HepG2 (cell line): ENCODE results near the gene UNC5B. TPM values are rescaled to one million over a fixed set of nuclear protein-coding genes. Genes with fewer than 3 reads are reported as not detected.

Experiments
- ASH2L ChIP-seq: fragments of 300-600, 200-600 bp; sonication (generic); IDR thresholded peaks from 2 replicates; pipeline ENCODE4 v1.7.0; 2017; ENCODE audit warnings: low read depth, mild to moderate bottlenecking, moderate library complexity, mixed read lengths, low read length; ENCODE audit not compliant: insufficient read length
- ATF4 ChIP-seq, 2 experiments: fragments of 450-650 bp in 1 of 2; sonication (generic) in 1 of 2; formaldehyde crosslinking; IDR thresholded peaks; 2 replicates each; pipeline versions ENCODE4 v1.5.0 to v1.8.0; 2020 to 2022; ENCODE audit warnings: mild to moderate bottlenecking in 1 of 2, missing genetic modification reagents in 1 of 2
- CREBL2 ChIP-seq: sonication (generic); formaldehyde crosslinking; IDR thresholded peaks from 2 replicates; pipeline ENCODE4 v1.8.1; 2023; ENCODE audit warnings: missing genetic modification reagents, mild to moderate bottlenecking, borderline replicate concordance
- CTCF ChIP-seq: sonication (generic); formaldehyde crosslinking; IDR thresholded peaks from 2 replicates; pipeline ENCODE4 v1.5.0; 2020; ENCODE audit warnings: mild to moderate bottlenecking, missing genetic modification reagents, moderate library complexity
- FOXM1 ChIP-seq: sonication (generic); formaldehyde crosslinking; IDR thresholded peaks from 2 replicates; pipeline ENCODE4 v1.5.0; 2020; ENCODE audit warnings: missing genetic modification reagents
- GRHL1 ChIP-seq: sonication (generic); formaldehyde crosslinking; conservative IDR thresholded peaks from 2 replicates; pipeline ENCODE4 v1.8.0; 2022; ENCODE audit warnings: missing genetic modification reagents
- HOXA9 ChIP-seq: sonication (generic); formaldehyde crosslinking; IDR thresholded peaks from 2 replicates; pipeline ENCODE4 v1.8.1; 2022; ENCODE audit warnings: missing genetic modification reagents, mild to moderate bottlenecking, moderate library complexity, borderline replicate concordance
- MAFK ChIP-seq, 2 experiments: IDR thresholded peaks in 1 of 2; conservative IDR thresholded peaks in 1 of 2; 2 replicates each; pipeline ENCODE4 v1.6.1; 2011; ENCODE audit warnings: improper control_type of control experiment in 2 of 2, low read length in 2 of 2
- MBNL3 ChIP-seq: fragments of 250-450 bp; sonication (Bioruptor Pico); conservative IDR thresholded peaks from 2 replicates; pipeline ENCODE4 v1.8.0; 2022; ENCODE audit warnings: mild to moderate bottlenecking, inconsistent platforms
- MEIS2 ChIP-seq: sonication (generic); formaldehyde crosslinking; IDR thresholded peaks from 2 replicates; pipeline ENCODE4 v1.9.0; 2021; ENCODE audit warnings: mild to moderate bottlenecking, missing genetic modification reagents
- RORA ChIP-seq: sonication (generic); formaldehyde crosslinking; IDR thresholded peaks from 2 replicates; pipeline ENCODE4 v1.5.0; 2020; ENCODE audit warnings: mild to moderate bottlenecking, missing genetic modification reagents, moderate library complexity
- TCF7 ChIP-seq: sonication (generic); IDR thresholded peaks from 2 replicates; pipeline ENCODE4 v1.6.1; 2016; ENCODE audit warnings: antibody characterized with exemption, low read depth
- TFE3 ChIP-seq: IDR thresholded peaks from 2 replicates; pipeline ENCODE4 v1.6.1; 2016
- ZNF350 ChIP-seq: sonication (generic); formaldehyde crosslinking; IDR thresholded peaks from 2 replicates; pipeline ENCODE4 v1.4.0; 2020; ENCODE audit warnings: mild to moderate bottlenecking, low read depth, missing genetic modification reagents, borderline replicate concordance
- ZNF367 ChIP-seq: sonication (generic); formaldehyde crosslinking; IDR thresholded peaks from 2 replicates; pipeline ENCODE4 v1.4.0; 2020; ENCODE audit warnings: missing genetic modification reagents, borderline replicate concordance
- ZNF44 ChIP-seq: sonication (generic); formaldehyde crosslinking; IDR thresholded peaks from 2 replicates; pipeline ENCODE4 v1.5.1; 2020; ENCODE audit warnings: mild to moderate bottlenecking, missing genetic modification reagents
- ZNF549 ChIP-seq: sonication (generic); formaldehyde crosslinking; IDR thresholded peaks from 2 replicates; pipeline ENCODE4 v1.5.0; 2020; ENCODE audit warnings: missing genetic modification reagents
- ZNF558 ChIP-seq: sonication (generic); formaldehyde crosslinking; IDR thresholded peaks from 2 replicates; pipeline ENCODE4 v1.9.0; 2022; ENCODE audit warnings: mild to moderate bottlenecking, missing genetic modification reagents, borderline replicate concordance
- ZUFSP ChIP-seq: sonication (generic); formaldehyde crosslinking; IDR thresholded peaks from 2 replicates; pipeline ENCODE4 v1.9.0; 2021; ENCODE audit warnings: missing genetic modification reagents, mild to moderate bottlenecking, borderline replicate concordance
- polyA plus RNA-seq, 8 experiments: library from polyadenylated mRNA; depleted of rRNA in 3 of 8; stranded (reverse) in 7 of 8; unstranded in 1 of 8; fragments of >200 nt; fragmentation: Illumina TruSeq in 4 of 8; extraction: Trizol in 4 of 8; gene quantifications; 2 replicates each; pipeline versions ENCODE4 v1.2.1 to v1.2.3, GENCODE V29; 2011 to 2016; ENCODE audit warnings: low read depth in 4 of 8, missing spikeins in 1 of 8, mixed read lengths in 1 of 8; ENCODE audit not compliant: insufficient read depth in 1 of 8
- total RNA-seq, 5 experiments: library from RNA; depleted of rRNA; stranded (reverse); fragments of >200 nt; fragmentation: Illumina TruSeq; extraction: Trizol; gene quantifications; 2 replicates each; pipeline ENCODE4 v1.2.3, GENCODE V29; 2016; ENCODE audit warnings: low read depth in 1 of 5

The UNC5B gene
- total and polyA plus RNA-seq, 2 of the 13 experiments (the other 11 are each of a cell fraction or from before 2014, with no cell fraction given): 0.07 TPM

GRCh38 chr10:71347587-71348395 is 135.4 kb downstream of the UNC5B start (continued):
- peak; percentile 58; the same call in 1 of the 2 replicates for TF ChIP-seq TCF7
- no peak; the same call in 1 of the 2 replicates for TF ChIP-seq TFE3
- peak; percentile 82; the same call in 1 of the 2 replicates for TF ChIP-seq ZNF350
- no peak for TF ChIP-seq ZUFSP (CRISPR knock-in tag)
- TF ChIP-seq GRHL1 (CRISPR knock-in tag): no peak
- no peak for TF ChIP-seq ASH2L
- TF ChIP-seq ZNF549 (CRISPR knock-in tag): no peak
- TF ChIP-seq RORA: no peak
- TF ChIP-seq ATF4 (CRISPR knock-in tag; IDR thresholded peaks at IDR 0.05): no peak
- peak; percentile 49 to 59 for TF ChIP-seq MAFK (conservative IDR thresholded peaks at IDR 0.05 in 1 of 2, IDR thresholded peaks at IDR 0.05 in 1 of 2; ENCODE audit: low read length in 2 of 2)
- TF ChIP-seq ZNF558 (CRISPR knock-in tag): no peak
- TF ChIP-seq CREBL2 (CRISPR knock-in tag): no peak
- no peak for TF ChIP-seq ZNF44 (CRISPR knock-in tag)
- no peak for TF ChIP-seq ZNF367 (CRISPR knock-in tag)
- no peak for TF ChIP-seq MBNL3 (CRISPR knock-in tag)
- no peak for TF ChIP-seq HOXA9 (CRISPR knock-in tag)
- peak; percentile 88 for TF ChIP-seq MEIS2 (CRISPR knock-in tag)
- TF ChIP-seq CTCF (CRISPR knock-in tag): peak; percentile 29; the same call in 1 of the 2 replicates
- TF ChIP-seq FOXM1 (CRISPR knock-in tag): no peak
